Urinary bladder (tissue), 4 donors: Measurements from ENCODE around the gene PRDM16. TPM values are rescaled to one million over a fixed set of nuclear protein-coding genes. Genes with fewer than 3 reads are reported as not detected.

Experiments
- DNase-seq: peaks from one replicate; pipeline ENCODE4 v3.0.0-alpha.2; 2015; ENCODE audit errors: extremely low spot score
- H3K27ac ChIP-seq: one replicate; pipeline ENCODE4 v1.5.1; 2013; ENCODE audit warnings: low read depth, mild to moderate bottlenecking, moderate library complexity
- H3K36me3 ChIP-seq: one replicate; pipeline ENCODE4 v1.6.1; 2013; ENCODE audit warnings: mild to moderate bottlenecking, moderate library complexity; ENCODE audit not compliant: insufficient read depth
- H3K4me1 ChIP-seq: one replicate; pipeline ENCODE4 v1.6.1; 2013; ENCODE audit warnings: mild to moderate bottlenecking, moderate library complexity; ENCODE audit not compliant: insufficient read depth
- H3K4me3 ChIP-seq: one replicate; pipeline ENCODE4 v1.5.1; 2013; ENCODE audit warnings: low read depth, low read length
- WGBS: extraction: QIAGEN DNeasy Blood & Tissue Kit; methylation state at CpG from one replicate; pipeline ENCODE4 v1.1.7; 2013; 5-methylcytosine and 5-hydroxymethylcytosine counted together
- polyA plus RNA-seq: library from polyadenylated mRNA; stranded (reverse); fragments of 200-250 nt; gene quantifications from one replicate; pipeline ENCODE4 v1.2.3, GENCODE V29; 2013
- total RNA-seq: library from RNA; depleted of rRNA; stranded (reverse); fragments of >200 nt; gene quantifications from one replicate; pipeline ENCODE4 v1.2.3, GENCODE V29; 2014
- donor health status: healthy with polysubstance abuse.
- donor health status: healthy.

The PRDM16 gene
- total and polyA plus RNA-seq, 2 donors = 2.8 to 3.7 TPM

DNA sequence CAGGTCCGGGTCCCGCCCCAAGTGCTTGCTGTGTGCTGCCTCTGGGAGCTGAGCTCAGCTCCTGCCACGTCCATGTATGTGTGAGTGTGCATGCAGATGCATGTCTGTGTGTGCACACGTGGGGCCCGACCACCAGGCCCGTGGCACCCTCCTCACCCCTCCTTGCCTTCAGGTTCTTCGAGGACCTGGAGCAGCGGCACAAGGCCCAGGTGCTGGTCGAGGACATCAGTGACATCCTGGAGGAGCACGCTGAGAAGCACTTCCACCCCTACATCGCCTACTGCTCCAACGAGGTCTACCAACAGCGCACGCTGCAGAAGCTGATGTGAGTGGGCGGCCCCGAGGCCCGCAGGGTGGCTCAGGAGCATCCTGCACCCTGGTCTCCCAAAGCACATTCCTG, 403.9 kb downstream of the PRDM16 start:
- Histone ChIP-seq H3K27ac (no peak overlapping the region), H3K4me1 (no peaks in the 10 kb centered on the region), H3K4me3 (no peak overlapping the region), H3K36me3 (no peaks in the 10 kb centered on the region)
- DNase-seq = no peak
- WGBS = 85% methylated on average over 17 of the region's 17 CpGs

DNA sequence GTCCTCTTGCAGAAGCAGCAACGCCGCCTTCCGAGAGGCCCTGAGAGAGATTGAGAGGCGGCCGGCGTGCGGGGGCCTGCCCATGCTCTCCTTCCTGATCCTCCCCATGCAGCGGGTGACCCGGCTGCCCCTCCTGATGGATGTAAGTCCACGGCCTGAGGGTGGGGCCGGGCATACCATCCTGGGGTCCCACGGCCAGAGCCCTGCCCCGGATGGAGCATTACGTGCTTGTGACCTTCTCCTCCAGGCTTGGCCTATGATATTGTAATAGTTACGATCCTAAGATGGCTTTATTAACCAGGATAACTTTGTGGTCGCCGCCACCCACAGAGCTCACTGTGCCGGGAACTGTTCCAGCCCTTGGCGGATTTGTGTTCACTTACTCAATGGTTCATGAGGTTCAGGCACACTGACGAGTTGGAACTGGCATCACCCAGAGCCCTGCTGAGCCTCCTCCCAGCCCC, 404.4 kb downstream of the PRDM16 start:
- Histone ChIP-seq H3K4me3 (no peak overlapping the region), H3K27ac (no peak overlapping the region), H3K4me1 (no peaks in the 10 kb centered on the region), H3K36me3 (no peaks in the 10 kb centered on the region)
- DNase-seq = no peak
- 45% methylated on average over 20 of the region's 20 CpGs for WGBS

DNA sequence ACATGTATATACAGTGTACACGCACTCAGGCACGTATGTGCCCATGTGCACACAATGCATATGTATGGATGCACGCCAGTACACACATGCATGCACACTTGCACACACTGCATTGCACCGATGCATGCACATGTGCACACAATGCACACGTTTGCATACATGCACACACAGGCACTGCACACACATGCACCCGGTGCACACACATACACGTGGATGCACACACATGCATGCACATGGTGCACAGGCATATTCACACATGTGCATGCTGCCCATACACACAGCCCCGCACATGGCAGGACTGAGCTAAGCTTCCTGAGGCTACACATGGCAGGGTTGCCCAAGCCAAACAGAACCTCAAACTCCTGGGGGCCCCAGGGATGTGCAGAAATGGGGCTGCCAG, 405.0 kb downstream of the PRDM16 start:
- H3K27ac ChIP-seq = no peak overlapping the region
- no peaks in the 10 kb centered on the region for H3K36me3 ChIP-seq
- no peaks in the 10 kb centered on the region for H3K4me1 ChIP-seq
- 90% methylated on average over 8 of the region's 8 CpGs for WGBS
- DNase-seq = no peak
- no peak overlapping the region for H3K4me3 ChIP-seq

DNA sequence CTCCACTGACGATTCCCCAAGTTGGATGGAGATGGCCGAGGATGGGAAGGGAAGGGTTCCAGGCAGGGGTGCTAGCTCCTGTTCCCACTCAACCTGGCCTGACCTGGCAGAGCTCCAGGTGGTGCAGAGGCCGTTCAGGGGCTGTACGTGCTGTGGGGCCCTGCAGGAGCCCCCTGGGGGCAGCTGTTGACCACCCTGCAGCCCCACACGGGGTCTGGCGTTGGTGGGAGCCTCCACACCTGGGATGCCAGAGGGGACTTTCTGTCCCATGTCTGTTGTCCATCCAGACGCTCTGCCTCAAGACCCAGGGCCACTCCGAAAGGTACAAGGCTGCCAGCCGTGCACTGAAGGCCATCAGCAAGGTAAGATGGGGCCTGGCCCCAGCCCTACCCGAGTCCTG, 405.4 kb downstream of the PRDM16 start:
- WGBS = 65% methylated on average over 10 of the region's 10 CpGs
- Histone ChIP-seq H3K36me3 (no peaks in the 10 kb centered on the region), H3K4me1 (no peaks in the 10 kb centered on the region), H3K27ac (no peak overlapping the region), H3K4me3 (no peak overlapping the region)
- no peak for DNase-seq

DNA sequence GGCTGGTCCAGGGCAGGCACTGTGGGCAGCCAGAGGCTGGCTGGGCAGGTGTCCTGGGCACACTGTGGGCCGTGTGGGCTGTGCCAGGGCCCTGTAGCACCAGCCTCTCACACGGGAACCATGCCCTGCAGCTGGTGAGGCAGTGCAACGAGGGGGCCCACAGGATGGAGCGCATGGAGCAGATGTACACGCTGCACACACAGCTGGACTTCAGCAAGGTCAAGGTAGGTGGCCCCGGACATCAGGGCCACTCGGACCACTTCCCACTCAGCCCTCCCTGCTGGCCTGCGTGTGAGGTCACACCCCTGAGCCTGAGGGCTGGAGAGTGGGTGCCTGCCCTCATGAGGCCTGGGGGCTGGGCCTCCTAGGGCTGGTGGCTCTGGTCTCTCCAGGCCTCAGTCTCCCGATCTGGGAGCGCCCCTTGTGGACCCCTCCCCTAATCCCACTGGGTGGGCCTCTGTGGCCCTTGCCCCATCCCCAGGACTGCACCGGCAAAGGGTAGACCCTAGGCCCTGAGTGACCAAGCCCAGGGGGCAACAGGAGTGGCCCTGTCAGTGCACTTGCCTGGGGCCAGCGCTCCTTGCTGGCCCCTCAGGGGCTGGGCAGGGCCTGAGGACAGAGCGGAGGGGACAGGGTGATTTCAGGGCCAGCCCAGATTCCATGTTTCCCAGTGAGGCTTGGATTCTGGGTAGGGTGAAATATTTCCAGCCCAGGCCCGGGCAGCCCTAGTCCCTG, 407.0 kb downstream of the PRDM16 start:
- no peak for DNase-seq
- Histone ChIP-seq H3K36me3 (no peaks in the 10 kb centered on the region), H3K4me1 (no peaks in the 10 kb centered on the region), H3K27ac (no peak overlapping the region), H3K4me3 (no peak overlapping the region)
- 84% methylated on average over 14 of the region's 14 CpGs for WGBS

DNA sequence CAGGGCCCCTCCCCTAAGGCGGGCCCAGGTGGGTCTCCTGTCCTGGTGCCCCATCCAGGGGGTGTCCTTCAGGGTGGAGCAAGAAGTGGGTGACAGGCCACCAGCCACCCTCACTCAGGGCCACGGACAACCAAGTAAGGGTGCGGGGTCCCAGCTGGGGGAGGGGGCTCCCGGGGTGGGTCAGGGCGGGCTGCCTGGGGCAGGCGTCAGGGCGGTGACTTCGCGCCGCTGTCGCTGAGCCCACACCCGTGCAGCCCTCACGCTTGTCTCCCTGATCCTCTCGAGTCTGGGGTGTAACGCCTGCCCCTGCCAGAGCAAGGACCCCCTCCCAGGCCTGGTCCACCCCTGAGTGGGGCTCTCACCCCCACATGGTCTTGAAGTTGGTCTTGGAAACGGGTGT, 407.7 kb downstream of the PRDM16 start:
- WGBS = 83% methylated on average over 16 of the region's 16 CpGs
- Histone ChIP-seq H3K4me3 (no peak overlapping the region), H3K4me1 (no peaks in the 10 kb centered on the region), H3K27ac (no peak overlapping the region), H3K36me3 (no peaks in the 10 kb centered on the region)
- DNase-seq = no peak

DNA sequence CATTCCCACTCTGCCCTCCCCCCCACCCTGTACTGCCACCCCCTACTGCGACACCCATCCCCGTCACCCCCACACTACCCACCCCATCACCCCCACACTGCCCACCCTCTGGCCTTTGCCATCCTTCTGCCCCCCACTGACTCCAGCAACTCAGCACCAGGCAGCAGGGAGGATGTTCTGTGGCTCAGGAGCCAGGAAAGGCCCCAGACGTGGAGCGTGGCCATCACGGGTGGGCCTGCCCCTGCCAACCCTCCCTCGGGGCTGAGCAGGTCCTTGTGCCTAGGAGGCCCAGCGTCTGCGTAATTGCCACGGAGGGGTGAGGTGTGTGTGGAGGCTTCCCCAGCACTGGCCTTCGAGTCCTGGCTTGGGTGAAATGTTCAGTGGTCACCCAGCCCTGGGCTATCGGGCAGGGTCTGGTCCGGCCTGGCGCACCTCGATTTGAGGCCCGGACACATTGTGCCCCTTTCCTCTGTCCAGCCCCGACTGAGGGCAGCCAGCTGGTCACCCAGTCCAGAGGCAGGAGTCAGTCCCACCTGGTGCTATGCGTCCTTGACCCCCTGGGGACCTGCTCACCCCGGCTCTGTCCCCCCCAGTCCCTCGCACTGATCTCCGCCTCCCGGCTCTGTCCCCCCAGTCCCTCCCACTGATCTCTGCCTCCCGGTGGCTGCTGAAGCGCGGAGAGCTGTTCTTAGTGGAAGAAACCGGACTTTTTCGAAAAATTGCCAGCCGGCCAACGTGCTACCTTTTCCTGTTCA, 408.4 kb downstream of the PRDM16 start:
- Histone ChIP-seq H3K27ac (no peak overlapping the region), H3K4me1 (no peaks in the 10 kb centered on the region), H3K36me3 (no peaks in the 10 kb centered on the region), H3K4me3 (no peak overlapping the region)
- DNase-seq = no peak
- WGBS = 58% methylated on average over 28 of the region's 28 CpGs

DNA sequence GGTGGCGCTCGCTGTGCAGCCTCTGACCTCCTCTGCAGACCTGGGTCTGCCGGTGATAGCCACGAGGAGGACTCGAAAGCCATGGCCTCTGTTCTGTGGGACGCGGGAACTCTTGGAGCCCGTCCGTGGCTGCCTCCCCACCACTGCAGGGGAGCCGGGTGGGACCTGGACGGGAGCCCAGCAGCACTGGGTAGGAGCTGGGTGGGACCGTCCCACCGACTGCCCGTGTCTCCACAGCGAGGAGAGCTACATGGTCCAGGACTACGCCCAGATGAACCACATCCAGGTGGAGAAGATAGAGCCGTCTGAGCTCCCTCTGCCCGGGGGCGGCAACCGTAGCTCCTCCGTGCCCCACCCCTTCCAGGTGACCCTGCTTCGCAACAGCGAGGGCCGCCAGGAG, 409.2 kb downstream of the PRDM16 start:
- H3K36me3 ChIP-seq = no peaks in the 10 kb centered on the region
- H3K4me3 ChIP-seq = no peak overlapping the region
- no peaks in the 10 kb centered on the region for H3K4me1 ChIP-seq
- DNase-seq = no peak
- 72% methylated on average over 24 of the region's 24 CpGs for WGBS
- no peak overlapping the region for H3K27ac ChIP-seq

DNA sequence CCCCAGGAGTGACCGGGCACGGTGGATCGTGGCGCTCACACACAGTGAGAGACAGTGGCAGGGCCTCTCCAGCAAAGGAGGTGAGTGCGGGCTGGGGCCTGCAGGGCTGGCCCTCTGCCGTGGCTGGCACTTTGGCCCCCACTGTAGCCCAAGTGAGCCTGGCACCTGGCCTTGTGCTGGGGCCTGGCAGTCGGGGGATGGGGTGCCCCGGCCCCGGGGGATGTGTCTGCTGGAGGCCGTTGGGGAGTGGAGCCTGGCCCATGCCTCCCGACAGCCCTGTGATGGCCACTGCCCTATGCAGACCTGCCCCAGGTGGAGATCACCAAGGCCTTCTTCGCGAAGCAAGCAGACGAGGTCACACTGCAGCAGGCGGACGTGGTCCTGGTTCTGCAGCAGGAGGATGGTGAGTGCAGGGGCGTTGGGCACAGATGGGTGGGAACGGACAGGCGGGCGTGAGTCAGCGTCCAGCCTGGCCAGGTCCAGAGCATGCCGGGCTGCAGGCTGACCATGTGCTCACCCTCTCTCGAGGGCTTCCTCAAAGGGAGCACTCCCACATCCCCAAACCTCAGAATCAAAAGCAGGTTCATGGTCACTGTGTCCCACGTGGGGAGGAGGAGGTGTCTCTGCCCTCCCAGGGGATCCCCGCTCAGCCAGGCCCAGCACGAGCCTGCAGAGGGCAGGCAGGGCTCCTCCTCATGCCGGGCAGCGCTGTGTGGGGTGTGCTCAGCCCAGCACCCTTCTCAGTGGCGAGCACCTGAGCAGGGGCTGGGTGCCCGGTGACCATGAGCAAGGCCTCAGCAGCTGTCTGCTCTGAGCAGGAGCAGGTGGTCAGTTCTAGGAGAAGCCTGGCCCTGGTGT, 410.7 kb downstream of the PRDM16 start:
- Histone ChIP-seq H3K27ac (no peak overlapping the region), H3K4me1 (no peaks in the 10 kb centered on the region), H3K36me3 (no peaks in the 10 kb centered on the region), H3K4me3 (no peak overlapping the region)
- DNase-seq = no peak
- WGBS = 76% methylated on average over 30 of the region's 30 CpGs

DNA sequence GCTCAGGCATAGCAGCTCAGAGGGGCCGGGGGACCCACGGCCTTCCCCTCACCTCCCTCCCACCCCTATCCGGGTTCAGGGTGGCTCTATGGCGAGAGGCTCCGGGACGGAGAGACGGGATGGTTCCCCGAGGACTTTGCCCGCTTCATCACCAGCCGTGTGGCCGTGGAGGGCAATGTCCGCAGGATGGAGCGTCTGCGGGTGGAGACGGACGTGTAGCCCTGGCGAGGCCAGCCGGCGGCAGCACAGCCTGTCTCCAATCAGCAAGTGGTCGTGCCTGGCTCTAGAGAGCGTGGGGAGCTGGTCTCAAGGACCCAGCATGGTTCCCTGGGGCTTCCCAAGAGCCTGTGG, 411.3 kb downstream of the PRDM16 start:
- H3K4me3 ChIP-seq = no peak overlapping the region
- H3K36me3 ChIP-seq = no peaks in the 10 kb centered on the region
- DNase-seq = no peak
- H3K27ac ChIP-seq = no peak overlapping the region
- WGBS = 67% methylated on average over 21 of the region's 21 CpGs
- no peaks in the 10 kb centered on the region for H3K4me1 ChIP-seq

DNA sequence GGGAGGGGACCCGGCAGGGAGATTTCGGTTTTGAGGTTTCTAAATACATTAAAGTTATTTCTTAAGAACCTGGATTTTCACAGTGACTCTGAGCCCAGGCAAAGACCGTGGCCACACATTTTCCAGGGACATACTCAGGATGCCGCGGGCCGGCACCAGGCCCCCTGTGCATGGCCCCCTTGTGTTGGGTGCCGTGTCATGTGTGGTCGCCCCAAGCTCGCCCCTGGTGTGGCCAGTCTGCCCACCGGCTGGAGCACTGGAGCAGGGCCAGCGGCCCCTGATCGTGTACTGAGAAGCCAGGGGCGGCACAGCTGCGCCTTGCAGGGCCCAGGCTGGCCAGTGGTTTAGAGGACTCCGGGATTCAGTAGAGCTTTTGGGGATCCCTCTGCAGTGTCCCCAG, 412.0 kb downstream of the PRDM16 start:
- Histone ChIP-seq H3K27ac (no peak overlapping the region), H3K36me3 (no peaks in the 10 kb centered on the region), H3K4me1 (no peaks in the 10 kb centered on the region), H3K4me3 (no peak overlapping the region)
- 66% methylated on average over 15 of the region's 15 CpGs for whole genome bisulfite sequencing
- no peak for DNase-seq

DNA sequence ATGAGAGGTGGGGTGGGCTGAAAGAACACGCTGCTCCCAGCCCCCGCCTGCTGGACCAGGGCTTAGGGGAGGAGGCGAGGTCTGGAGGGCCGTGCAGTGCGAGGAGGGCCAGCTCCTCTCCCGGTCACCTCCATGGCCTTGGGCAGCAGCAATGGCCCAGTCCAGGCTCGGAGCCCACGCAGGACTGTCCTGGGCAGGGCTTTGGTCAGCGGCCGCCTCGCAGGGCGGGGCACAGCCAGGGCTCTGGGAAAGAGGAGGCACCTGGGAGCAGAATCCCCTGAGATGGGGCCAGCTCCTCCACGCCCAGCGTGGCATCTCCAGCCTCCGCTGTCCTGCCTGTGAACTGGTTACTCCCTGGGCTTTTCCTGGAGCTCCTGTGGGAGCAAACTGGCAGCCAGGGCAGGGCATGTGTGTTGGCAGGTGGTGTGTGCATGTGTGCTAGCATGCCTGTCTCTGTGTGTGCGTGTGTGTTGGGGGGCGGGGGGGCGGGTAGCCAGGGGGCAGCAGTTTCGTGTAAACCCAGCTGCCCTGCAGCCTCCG, 412.9 kb downstream of the PRDM16 start:
- 59% methylated on average over 20 of the region's 20 CpGs for WGBS
- H3K4me1 ChIP-seq = no peaks in the 10 kb centered on the region
- H3K27ac ChIP-seq = no peak overlapping the region
- no peak overlapping the region for H3K4me3 ChIP-seq
- no peaks in the 10 kb centered on the region for H3K36me3 ChIP-seq
- DNase-seq = no peak

DNA sequence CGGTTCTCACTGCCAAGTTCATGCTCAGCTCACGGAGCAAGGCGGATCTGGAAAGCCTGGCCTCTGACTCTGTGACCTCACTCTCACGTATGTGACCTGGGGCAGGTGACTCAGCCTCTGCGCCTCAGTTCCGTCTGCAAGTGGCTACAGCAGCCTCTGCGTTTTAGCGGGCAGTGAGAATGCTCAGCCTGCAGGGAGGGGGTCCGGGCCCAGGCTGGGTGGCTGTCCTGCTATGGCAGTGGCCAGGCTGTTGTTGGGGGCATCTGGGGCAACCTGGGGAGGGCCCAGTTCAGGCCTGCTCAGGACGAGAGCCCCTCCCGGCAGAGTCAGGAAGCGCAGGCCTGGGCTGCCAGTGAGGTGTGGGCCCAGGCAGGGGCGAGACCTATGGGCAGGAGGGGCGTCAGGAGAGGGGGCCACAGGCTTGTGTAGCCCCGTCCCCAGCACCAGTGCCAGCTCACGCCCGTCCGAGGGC, 413.4 kb downstream of the PRDM16 start:
- Histone ChIP-seq H3K4me3 (no peak overlapping the region), H3K27ac (no peak overlapping the region), H3K36me3 (no peaks in the 10 kb centered on the region), H3K4me1 (no peaks in the 10 kb centered on the region)
- 48% methylated on average over 18 of the region's 18 CpGs for WGBS
- no peak for DNase-seq
